ENCODE results near the gene KLHL21. TPM values are rescaled to one million over a fixed set of nuclear protein-coding genes. Genes with fewer than 3 reads are reported as not detected.

Gene KLHL21
- total RNA-seq, 1 experiment from 2014 or later = 27.5 TPM

DNA sequence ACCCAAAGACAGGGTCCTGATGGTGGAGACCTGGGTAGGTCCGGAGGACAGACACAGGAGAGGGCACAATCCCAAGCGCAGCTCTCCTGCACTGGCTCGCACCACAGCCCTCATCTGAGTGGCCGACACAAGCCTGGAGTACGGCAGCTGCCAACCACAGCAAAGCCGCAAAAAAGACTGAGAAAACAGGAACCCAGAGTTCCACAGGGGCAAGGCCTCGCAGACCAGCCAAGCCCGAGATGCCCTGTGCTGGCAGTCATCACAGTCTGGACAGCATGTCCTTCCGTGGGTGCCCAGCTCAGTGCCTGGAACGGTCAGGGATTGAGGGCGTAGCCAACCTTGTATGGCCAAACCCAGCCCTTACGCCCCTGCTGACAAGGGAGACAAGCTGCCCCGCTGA, 11.4 kb downstream of the KLHL21 start:
- Histone ChIP-seq H3K27me3 (ENCODE audit: insufficient read depth, low read length) (no peaks in the 10 kb centered on the region), H3K9me2 (ENCODE audit: insufficient read depth) (no peaks in the 10 kb centered on the region), H3K9ac (ENCODE audit: low read length) (no peak overlapping the region), H2AFZ (ENCODE audit: low read depth, low read length, poor library complexity, severe bottlenecking) (no peak overlapping the region), H4K20me1 (ENCODE audit: insufficient read depth) (no peaks in the 10 kb centered on the region; the same call in 1 of the 2 replicates), H3K79me2 (ENCODE audit: insufficient read depth, low read length) (peaks cover 38% of the 10 kb centered on the region), H3K4me2 (ENCODE audit: low read length) (no peak overlapping the region), H3K36me3 (ENCODE audit: control insufficient read depth in 1 of 2, insufficient read depth in 2 of 2, low read length in 2 of 2) (peaks cover 19 to 56% of the 10 kb centered on the region in 2 experiments; a peak in 3 of 4 replicates), H3K27ac (ENCODE audit: low read depth, low read length) (no peak overlapping the region), H3K9me3 (ENCODE audit: control insufficient read depth in 1 of 2, insufficient read depth in 1 of 2, low read depth in 1 of 2, low read length in 2 of 2) (no peaks in the 10 kb centered on the region), H3K4me1 (ENCODE audit: control insufficient read depth in 1 of 2, insufficient read depth in 2 of 2, low read length in 2 of 2) (no peaks in the 10 kb centered on the region), H3K4me3 (replicated peaks in 1 of 2; ENCODE audit: low read depth in 1 of 2, low read length in 2 of 2) (no peak overlapping the region)
- TF ChIP-seq TCF7L2 (IDR thresholded peaks at IDR 0.05; ENCODE audit: borderline replicate concordance, extremely low read depth, insufficient read depth, insufficient read length) = no peak
- TF ChIP-seq ZFX (IDR thresholded peaks at IDR 0.05) = no peak
- TF ChIP-seq, protein P1, sequence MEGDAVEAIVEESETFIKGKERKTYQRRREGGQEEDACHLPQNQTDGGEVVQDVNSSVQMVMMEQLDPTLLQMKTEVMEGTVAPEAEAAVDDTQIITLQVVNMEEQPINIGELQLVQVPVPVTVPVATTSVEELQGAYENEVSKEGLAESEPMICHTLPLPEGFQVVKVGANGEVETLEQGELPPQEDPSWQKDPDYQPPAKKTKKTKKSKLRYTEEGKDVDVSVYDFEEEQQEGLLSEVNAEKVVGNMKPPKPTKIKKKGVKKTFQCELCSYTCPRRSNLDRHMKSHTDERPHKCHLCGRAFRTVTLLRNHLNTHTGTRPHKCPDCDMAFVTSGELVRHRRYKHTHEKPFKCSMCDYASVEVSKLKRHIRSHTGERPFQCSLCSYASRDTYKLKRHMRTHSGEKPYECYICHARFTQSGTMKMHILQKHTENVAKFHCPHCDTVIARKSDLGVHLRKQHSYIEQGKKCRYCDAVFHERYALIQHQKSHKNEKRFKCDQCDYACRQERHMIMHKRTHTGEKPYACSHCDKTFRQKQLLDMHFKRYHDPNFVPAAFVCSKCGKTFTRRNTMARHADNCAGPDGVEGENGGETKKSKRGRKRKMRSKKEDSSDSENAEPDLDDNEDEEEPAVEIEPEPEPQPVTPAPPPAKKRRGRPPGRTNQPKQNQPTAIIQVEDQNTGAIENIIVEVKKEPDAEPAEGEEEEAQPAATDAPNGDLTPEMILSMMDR (IDR thresholded peaks at IDR 0.05 in 2 of 3, conservative IDR thresholded peaks at IDR 0.05 in 1 of 3; ENCODE audit: borderline replicate concordance in 1 of 3, insufficient read depth in 1 of 3, low read depth in 2 of 3, low read length in 2 of 3) = no peak
- TF ChIP-seq SRF (IDR thresholded peaks at IDR 0.05; ENCODE audit: low read depth) = no peak
- no peak for TF ChIP-seq FOSL1 (IDR thresholded peaks at IDR 0.05; ENCODE audit: low read depth)
- TF ChIP-seq YY1 (IDR thresholded peaks at IDR 0.05; ENCODE audit: extremely low read depth, insufficient replicate concordance, low read depth, low read length) = no peak
- no peak for TF ChIP-seq EZH2 (IDR thresholded peaks at IDR 0.05)
- no peak for TF ChIP-seq JUND (IDR thresholded peaks at IDR 0.05)
- TF ChIP-seq ELF1 (IDR thresholded peaks at IDR 0.05; ENCODE audit: borderline replicate concordance, low read depth) = no peak
- no peak for TF ChIP-seq ZNF274 (IDR thresholded peaks at IDR 0.05; ENCODE audit: low read depth, low read length)
- no peak for TF ChIP-seq CBX3 (IDR thresholded peaks at IDR 0.05; ENCODE audit: low read depth)
- TF ChIP-seq, protein P2, sequence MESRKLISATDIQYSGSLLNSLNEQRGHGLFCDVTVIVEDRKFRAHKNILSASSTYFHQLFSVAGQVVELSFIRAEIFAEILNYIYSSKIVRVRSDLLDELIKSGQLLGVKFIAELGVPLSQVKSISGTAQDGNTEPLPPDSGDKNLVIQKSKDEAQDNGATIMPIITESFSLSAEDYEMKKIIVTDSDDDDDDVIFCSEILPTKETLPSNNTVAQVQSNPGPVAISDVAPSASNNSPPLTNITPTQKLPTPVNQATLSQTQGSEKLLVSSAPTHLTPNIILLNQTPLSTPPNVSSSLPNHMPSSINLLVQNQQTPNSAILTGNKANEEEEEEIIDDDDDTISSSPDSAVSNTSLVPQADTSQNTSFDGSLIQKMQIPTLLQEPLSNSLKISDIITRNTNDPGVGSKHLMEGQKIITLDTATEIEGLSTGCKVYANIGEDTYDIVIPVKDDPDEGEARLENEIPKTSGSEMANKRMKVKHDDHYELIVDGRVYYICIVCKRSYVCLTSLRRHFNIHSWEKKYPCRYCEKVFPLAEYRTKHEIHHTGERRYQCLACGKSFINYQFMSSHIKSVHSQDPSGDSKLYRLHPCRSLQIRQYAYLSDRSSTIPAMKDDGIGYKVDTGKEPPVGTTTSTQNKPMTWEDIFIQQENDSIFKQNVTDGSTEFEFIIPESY (IDR thresholded peaks at IDR 0.05; ENCODE audit: extremely low read depth, insufficient replicate concordance, low read length) = no peak
- no peak for TF ChIP-seq SIN3A (IDR thresholded peaks at IDR 0.05; ENCODE audit: low read depth)
- TF ChIP-seq RAD21 (IDR thresholded peaks at IDR 0.05; ENCODE audit: low read depth) = no peak
- no peak for TF ChIP-seq EZH2phosphoT487 (IDR thresholded peaks at IDR 0.05; ENCODE audit: borderline replicate concordance)
- TF ChIP-seq, protein P3, sequence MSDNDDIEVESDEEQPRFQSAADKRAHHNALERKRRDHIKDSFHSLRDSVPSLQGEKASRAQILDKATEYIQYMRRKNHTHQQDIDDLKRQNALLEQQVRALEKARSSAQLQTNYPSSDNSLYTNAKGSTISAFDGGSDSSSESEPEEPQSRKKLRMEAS (IDR thresholded peaks at IDR 0.05) = no peak
- TF ChIP-seq, protein P4, sequence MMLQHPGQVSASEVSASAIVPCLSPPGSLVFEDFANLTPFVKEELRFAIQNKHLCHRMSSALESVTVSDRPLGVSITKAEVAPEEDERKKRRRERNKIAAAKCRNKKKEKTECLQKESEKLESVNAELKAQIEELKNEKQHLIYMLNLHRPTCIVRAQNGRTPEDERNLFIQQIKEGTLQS (IDR thresholded peaks at IDR 0.05) = no peak
- TF ChIP-seq POLR2AphosphoS5 (IDR thresholded peaks at IDR 0.05; ENCODE audit: low read depth, low read length) = no peak
- DNase-seq (ENCODE audit: low read depth, low spot score) (no peak), ATAC-seq (no peak)
- CTCF ChIA-PET = no interaction called here
- POLR2A ChIA-PET = interaction anchor here (1.1 kb wide), 1 partner anchor 11 kb away, joined by 3 read pairs; the partner anchor contains the start of gene KLHL21
- intact Hi-C loops (cut with micrococcal nuclease) = no loop called here
- BruUV-seq (replicated peaks) = no TSS peak
- RAD21 ChIA-PET (ENCODE audit: low non-redundant PET in 1 of 2, low total read pairs in 2 of 2, uncharacterized antibody in 2 of 2, unreplicated experiment in 2 of 2) = no interaction called here
